GM21717 (cell line): ENCODE measurements around the gene PIK3C3.

Experiments
- ATAC-seq: cut with Tn5 transposase; IDR thresholded peaks from one replicate; pipeline ENCODE4 v1.9.1; 2021; ENCODE audit warnings: mild to moderate bottlenecking, moderate library complexity; ENCODE audit not compliant: unreplicated experiment

PIK3C3 gene

DNA sequence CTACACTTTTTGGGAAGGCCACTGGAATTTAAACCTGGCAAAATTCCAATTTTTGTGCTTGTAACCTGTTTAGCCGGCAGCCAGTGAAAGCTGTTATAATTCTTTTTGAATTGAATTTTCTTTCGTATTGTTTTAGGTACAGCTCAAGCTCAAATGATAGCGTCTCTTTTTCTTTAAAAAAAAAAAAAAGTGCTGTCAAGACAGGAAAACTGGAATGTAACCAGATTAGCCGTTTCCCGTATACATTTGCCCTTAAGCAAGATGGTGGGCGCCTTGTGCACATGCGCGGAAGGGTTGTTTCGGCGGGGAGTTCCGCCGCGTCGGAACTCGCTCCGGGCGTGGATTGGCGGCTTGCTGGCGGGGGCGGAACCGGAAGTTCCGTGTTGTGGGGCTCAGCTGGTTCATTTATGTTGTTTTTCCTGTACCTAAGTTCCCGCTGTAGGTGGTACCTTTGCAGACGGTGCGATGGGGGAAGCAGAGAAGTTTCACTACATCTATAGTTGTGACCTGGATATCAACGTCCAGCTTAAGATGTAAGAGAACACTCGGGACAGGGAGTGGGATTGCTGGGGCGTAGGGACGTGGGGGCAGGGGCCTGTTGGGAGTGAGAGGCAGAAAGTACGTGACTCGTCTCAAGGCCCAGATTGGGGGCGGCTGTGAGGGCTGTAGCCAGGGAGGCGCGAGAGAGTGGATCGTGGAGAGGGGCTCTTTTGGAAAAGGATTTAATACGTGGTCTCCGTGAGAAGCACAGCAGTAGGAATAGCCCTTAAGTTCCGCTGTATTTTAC lies at the start of gene PIK3C3:
TSS of gene PIK3C3 (plus strand) at position 408 of the 787 bp plus-strand sequence. CDS start at position 466, 58 bp downstream.
- ATAC-seq, result peak; percentile 97

DNA sequence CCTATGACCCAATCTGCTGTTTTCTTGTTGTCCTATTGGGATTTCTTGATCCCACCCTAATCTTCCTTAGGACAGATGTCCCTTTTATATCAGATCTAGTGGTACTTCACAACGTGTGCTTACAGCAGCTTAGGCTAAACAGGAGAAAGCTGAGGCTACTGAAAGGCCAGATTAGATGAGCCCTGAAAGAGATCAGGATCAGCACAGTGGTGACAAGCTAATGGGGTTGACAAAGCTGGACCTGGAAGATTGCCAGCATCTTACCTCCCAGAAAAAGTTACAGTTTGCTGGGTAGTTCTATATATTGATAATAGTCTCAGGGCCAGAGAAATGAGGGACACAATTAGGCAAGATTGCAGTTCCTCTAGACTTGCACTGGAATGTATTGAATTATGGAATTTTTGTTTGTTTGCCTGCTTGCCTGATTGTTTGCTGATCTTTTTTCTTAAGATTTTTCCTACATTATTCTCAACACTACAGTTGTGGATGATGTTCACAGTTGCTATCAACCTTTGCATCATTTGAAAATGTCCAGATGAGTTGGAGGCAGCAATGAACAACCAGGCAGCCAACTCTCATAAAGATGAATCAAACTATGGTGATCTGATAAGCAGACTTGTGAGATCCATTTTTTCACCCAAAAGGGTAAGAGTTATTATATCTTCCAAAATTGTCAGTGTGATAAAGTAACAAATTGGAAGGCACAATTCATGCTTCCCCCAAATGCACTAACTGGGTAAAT lies 49.1 kb upstream of the PIK3C3 start:
- no peak for ATAC-seq

DNA sequence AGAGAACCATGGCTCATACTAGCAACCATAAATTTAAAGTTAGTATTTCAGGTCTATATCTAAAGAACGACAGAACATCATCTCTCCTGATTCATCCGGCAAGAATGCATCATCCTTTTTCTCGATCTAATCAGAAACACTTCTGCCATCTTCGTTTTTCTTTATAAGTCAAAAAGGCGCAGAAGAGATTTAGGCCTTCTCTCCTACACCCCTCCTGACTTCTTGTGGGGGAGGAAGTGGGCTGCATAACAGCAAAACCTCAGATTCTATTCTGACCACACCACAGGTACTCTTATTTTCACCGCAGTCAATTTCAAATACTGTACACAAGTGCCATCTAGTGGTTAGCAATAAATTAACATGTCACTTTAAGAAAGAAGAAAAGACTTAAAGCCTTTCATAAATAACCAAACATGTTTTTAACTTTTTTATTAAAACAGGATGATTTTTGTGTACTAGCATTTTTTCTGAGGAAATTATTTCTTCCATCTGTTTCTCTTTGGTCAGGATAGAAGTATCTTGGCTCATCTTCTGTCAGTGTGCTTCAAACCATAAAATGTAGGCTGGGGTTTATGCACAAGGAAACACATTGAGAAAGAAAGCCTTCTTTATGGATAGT lies 48.4 kb upstream of the PIK3C3 start:
- ATAC-seq, result peak; percentile 89

- ATAC-seq, result no peak
Observed at GRCh38 chr18:41917181-41917580, 37.9 kb upstream of the PIK3C3 start.

- ATAC-seq, result no peak
Observed at GRCh38 chr18:41921770-41922169, 33.3 kb upstream of the PIK3C3 start.

DNA sequence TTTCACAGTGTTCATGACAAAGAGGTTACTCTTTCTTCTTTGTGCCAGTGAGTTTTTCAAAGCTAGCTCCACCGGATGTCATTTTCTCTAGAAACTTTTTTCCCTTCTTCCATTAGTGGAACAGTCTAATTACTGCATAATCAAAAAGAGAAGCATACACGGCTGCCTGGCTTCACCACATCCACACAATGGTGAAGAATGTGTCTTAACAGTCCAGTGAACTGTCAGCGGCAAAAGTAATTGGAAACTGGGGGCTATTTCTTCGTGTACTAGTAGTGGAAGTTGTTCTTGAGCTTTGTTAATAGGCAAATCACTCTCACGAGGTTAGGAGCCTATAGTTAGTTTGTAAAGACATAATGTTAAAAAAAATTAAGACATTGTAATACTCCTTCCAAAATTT lies 32.9 kb upstream of the PIK3C3 start:
- ATAC-seq, result no peak

DNA sequence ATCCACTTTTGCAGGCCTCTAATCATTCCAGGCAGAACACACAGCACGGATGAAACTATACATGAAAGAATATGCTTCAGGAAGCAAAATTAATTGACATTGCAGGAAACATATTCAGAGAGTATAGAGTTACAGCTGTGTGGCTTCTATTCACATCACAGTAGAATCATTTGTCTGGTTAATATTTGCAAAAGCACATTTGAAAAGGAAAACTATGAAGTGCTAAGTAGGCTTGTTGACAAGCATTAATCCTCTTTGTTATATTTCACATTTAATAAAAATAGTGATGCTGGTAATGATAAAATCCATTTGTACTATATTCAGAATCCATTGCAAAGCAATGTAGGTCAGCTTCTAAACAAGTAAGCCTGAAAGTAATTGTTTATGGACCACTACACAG lies 32.2 kb upstream of the PIK3C3 start:
- no peak for ATAC-seq

GRCh38 chr18:41923446-41923845 lies 31.6 kb upstream of the PIK3C3 start:
- no peak for ATAC-seq

DNA sequence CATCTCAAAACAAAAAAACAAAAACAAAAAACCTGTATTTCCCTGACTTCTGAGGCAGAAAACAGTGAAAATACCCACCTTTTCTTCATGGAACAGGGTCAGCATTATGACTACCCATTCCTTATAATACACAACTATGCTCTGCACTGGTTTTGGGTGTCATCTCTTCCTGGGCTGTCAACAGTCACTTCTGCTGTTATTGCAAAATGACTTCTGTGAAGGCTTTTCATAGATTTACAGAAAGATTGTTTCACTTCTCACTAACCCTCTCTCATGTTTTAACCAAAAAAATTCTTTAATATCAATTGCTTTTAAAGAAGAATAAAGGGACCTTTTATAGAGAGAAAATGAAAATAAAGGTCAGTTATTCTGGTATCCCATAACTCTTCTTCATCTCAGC lies 26.5 kb upstream of the PIK3C3 start:
- no peak for ATAC-seq

DNA sequence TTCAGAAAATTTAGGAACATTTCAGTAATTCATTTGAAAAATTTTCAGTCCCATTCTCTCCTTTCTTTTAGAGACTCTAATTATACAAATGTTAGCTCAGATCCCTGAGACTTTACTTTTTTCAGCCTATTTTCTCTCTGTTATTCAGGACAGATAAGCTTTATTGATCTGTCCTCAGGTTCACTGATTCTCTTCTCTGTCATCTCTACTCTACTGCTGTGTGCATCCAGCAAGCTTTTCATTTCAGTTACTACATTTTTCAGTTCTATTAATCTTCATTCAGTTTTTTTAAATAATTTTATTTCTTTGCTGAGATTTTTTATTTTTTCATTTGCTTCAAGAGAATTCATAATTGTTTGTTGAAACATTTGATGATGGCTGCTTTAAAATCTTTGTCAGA lies 22.1 kb upstream of the PIK3C3 start:
- ATAC-seq, result no peak

GRCh38 chr18:41933778-41934177 lies 21.3 kb upstream of the PIK3C3 start:
- no peak for ATAC-seq

- ATAC-seq, result no peak
Observed at GRCh38 chr18:41936471-41937134, 18.4 kb upstream of the PIK3C3 start.

DNA sequence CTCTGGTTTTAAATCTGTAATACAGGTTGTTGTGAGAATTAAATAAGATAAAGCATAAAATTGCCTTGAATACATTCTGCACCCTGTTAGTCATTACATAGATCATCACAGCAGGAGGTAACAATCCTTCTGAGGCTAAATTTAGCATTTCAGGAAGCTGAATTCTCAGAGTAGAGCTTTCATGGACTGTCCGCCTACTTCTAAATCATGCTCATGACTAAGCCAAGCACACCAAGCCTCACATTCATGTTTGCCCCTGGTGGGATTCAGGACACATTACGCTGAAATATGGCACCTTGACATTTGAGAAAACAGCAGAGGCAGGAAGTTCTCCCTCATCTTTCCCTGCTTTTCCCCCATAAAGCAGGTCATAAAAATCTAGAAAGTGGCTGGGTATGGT lies 16.6 kb upstream of the PIK3C3 start:
- no peak for ATAC-seq

DNA sequence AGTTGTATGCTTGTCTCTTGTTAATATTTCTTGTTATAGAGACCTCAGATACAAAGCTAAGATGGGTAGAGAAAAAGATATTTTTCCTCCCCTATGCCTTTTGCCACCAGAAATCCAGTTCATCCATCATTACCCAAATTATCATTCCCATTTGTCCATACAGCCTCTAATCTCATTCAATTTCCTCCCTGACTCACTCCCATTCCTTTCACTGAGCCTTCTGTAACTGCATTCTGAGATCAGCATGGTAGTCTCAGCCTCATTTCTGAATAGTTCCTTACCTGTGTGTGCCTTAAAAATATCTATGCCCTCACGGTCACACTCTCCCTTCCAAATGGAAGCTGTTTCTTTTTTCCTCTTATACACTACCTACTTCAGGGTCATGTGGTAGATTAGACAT lies 15.7 kb upstream of the PIK3C3 start:
- no peak for ATAC-seq

GRCh38 chr18:41940506-41941215 lies 14.4 kb upstream of the PIK3C3 start:
- ATAC-seq, result no peak

DNA sequence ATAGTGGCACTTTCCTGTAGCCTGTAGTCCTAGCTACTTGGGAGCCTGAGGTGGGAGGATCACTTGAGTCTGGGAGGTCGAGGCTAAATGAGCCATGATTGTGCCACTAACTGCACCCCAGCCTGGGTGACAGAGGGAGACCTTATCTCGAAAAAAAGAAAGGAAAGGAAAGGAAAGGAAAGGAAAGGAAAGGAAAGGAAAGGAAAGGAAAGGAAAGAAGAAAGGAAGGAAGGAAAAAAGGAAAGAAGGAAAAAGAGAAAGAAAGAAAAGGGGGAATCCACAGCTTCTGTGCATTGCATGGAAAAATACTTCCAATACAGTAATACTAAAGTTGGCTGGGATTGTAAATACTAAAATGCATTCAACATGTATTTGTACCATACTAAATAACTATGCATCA lies 12.8 kb upstream of the PIK3C3 start:
- ATAC-seq, result no peak

- no peak for ATAC-seq
Observed at GRCh38 chr18:41948544-41949110, 6.4 kb upstream of the PIK3C3 start.

- no peak for ATAC-seq
Observed at GRCh38 chr18:41949206-41949920, 5.7 kb upstream of the PIK3C3 start.

- no peak for ATAC-seq
Observed at GRCh38 chr18:41955688-41956087, 654 bp downstream of the PIK3C3 start.

- ATAC-seq, result no peak
Observed at GRCh38 chr18:41959045-41959444, 4.0 kb downstream of the PIK3C3 start.
